SH-SY5Y (cell line): ENCODE results near the gene HOXD8.

Experiments
- GATA2 ChIP-seq: IDR thresholded peaks from 2 replicates; pipeline ENCODE4 v1.6.1; 2011; ENCODE audit warnings: mild to moderate bottlenecking, low read depth, low read length
- GATA3 ChIP-seq: IDR thresholded peaks from 2 replicates; pipeline ENCODE4 v1.6.1; 2011; ENCODE audit warnings: low read depth, mild to moderate bottlenecking, low read length, moderate library complexity

DNA sequence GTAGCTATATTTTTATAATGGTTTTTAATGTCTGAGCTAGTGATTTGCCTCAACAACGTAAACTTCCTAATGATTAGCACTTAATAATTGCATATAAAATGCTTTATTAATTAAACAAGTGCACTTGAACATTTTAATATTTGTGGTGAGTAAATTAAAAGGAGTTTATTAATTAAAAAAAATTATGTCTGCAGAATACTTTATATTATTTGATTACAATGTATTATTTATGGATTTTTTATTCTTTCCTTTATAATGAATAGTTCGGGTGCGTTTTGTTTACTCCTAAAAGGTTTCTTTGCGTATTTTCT is 2.3 kb downstream of the HOXD8 start:
- no peak for TF ChIP-seq GATA2
- TF ChIP-seq GATA3 = no peak
